CD4-positive, alpha-beta memory T cell (primary cell): Measurements from ENCODE around the gene PARD3B. TPM values are rescaled to one million over a fixed set of nuclear protein-coding genes. Genes with fewer than 3 reads are reported as not detected.

Experiments
- CTCF ChIA-PET: fragments of 350-600 bp; sonication (Branson Sonifier 250); formaldehyde crosslinking; loops from one replicate; lab custom pipeline; 2021; ENCODE audit warnings: inconsistent platforms; ENCODE audit not compliant: partially characterized antibody; lab: Charles Lee
- POLR2A ChIA-PET: fragments of 350-600 bp; sonication (Branson Sonifier 250); formaldehyde crosslinking; loops from one replicate; lab custom pipeline; 2021; ENCODE audit not compliant: partially characterized antibody; lab: Charles Lee
- DNase-seq, 5 donors: peaks; one replicate each; pipeline versions ENCODE4 v3.0.0 to v3.0.0-alpha.2; 2020 to 2022; ENCODE audit warnings: mixed read lengths in 1 of 5
- H3K27ac ChIP-seq: one replicate; pipeline ENCODE4 v1.7.0; 2013; ENCODE audit warnings: low read depth, low read length
- H3K27me3 ChIP-seq: 2 replicates; pipeline ENCODE4 v1.7.0; 2013; ENCODE audit warnings: mild to moderate bottlenecking, low read length, moderate library complexity; ENCODE audit not compliant: insufficient read depth
- H3K36me3 ChIP-seq: 2 replicates; pipeline ENCODE4 v1.7.0; 2013; ENCODE audit warnings: mild to moderate bottlenecking, low read length, moderate library complexity; ENCODE audit not compliant: insufficient read depth
- H3K4me1 ChIP-seq: 2 replicates; pipeline ENCODE4 v1.7.0; 2013; ENCODE audit warnings: mild to moderate bottlenecking, low read length, moderate library complexity; ENCODE audit not compliant: insufficient read depth
- H3K4me3 ChIP-seq, 2 donors: one replicate each; pipeline ENCODE4 v1.7.0; 2013; ENCODE audit warnings: low read length in 2 of 2, mild to moderate bottlenecking in 1 of 2
- H3K9me3 ChIP-seq, 2 donors: one replicate each; pipeline ENCODE4 v1.7.0; 2013; ENCODE audit warnings: low read length in 2 of 2, control low read depth in 1 of 2; ENCODE audit not compliant: control insufficient read depth in 1 of 2
- H3K27ac Mint-ChIP-seq, 7 donors: one replicate each; pipeline ENCODE4 v1.8.0; 2020 to 2021; ENCODE audit warnings: mixed read lengths in 7 of 7, mild to moderate bottlenecking in 6 of 7, inconsistent platforms in 3 of 7, moderate library complexity in 3 of 7
- H3K27me3 Mint-ChIP-seq, 2 donors: one replicate each; pipeline ENCODE4 v1.8.0; 2020 to 2021; ENCODE audit warnings: mixed read lengths in 2 of 2
- H3K36me3 Mint-ChIP-seq, 2 donors: one replicate each; pipeline ENCODE4 v1.8.0; 2020 to 2021; ENCODE audit warnings: mixed read lengths in 2 of 2, inconsistent platforms in 1 of 2, mild to moderate bottlenecking in 1 of 2
- H3K4me1 Mint-ChIP-seq, 4 donors: one replicate each; pipeline ENCODE4 v1.8.0; 2020 to 2021; ENCODE audit warnings: mixed read lengths in 4 of 4, mild to moderate bottlenecking in 1 of 4
- H3K4me3 Mint-ChIP-seq, 8 donors: one replicate each; pipeline ENCODE4 v1.8.0; 2020 to 2021; ENCODE audit warnings: mixed read lengths in 8 of 8, mild to moderate bottlenecking in 7 of 8, moderate library complexity in 6 of 8, inconsistent platforms in 3 of 8
- H3K9me3 Mint-ChIP-seq, 8 donors: one replicate each; pipeline ENCODE4 v1.8.0; 2020 to 2021; ENCODE audit warnings: mixed read lengths in 8 of 8, mild to moderate bottlenecking in 5 of 8, inconsistent platforms in 3 of 8, moderate library complexity in 1 of 8
- intact Hi-C: fragments of 100-400 bp; cut with micrococcal nuclease; formaldehyde crosslinking; loops from one replicate; pipeline ENCODE4 v1.15.1; 2023
- polyA plus RNA-seq, 2 donors: library from polyadenylated mRNA; unstranded; fragments of 300-500 nt; fragmentation: Illumina TruSeq; gene quantifications; one replicate each; pipeline ENCODE4 v1.2.3, GENCODE V29; 2021
- total RNA-seq, 2 experiments: library from RNA; stranded (reverse); gene quantifications; one replicate each; pipeline ENCODE4 v1.2.3, GENCODE V29; 2021

The PARD3B gene
- total and polyA plus RNA-seq, 4 experiments from 2014 or later: 0.44 to 1.3 (median 1.2) TPM; not detected in 1

DNA sequence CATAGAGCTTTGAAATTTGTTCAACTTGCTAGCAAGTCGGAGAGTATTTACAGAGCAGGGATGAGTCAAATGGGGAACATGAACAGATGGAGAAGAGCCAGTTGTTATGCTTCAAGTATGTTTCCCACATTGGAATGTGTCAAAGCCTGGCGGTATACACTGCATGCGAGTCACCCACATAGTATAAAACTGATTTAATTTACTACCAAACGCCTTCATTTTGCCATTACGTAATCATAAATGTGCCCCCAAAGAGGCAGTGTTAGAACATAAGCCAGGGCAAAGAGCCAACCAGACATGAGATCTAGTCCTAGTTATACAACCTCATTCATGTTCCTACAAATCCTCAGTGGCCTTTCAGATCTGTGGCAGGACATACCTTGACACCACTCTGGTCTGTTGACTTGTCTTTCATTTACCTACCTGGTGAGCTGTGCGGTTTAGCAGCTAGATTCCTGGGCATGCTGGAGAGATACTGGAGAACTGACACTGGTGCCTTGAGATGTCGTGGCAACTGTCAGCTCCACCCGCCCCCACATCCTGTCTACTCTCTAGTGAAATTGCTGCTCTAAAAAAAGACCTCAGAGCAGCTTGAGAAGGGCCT is 1115.3 kb downstream of the PARD3B start:
- peak overlapping the region in 3 of 8 donors; percentile 12 to 15 (median 15) for H3K4me3 Mint-ChIP-seq
- H3K9me3 Mint-ChIP-seq: peaks cover 0 to 2% (median 0%) of the 10 kb centered on the region in 8 donors
- H3K27ac Mint-ChIP-seq: peak overlapping the region in 2 of 7 donors; percentile 67 to 77
- DNase-seq: peak in 3 of 5 donors; percentile 15 to 25 (median 23)
- H3K9me3 ChIP-seq: no peaks in the 10 kb centered on the region
- peaks cover 6 to 21% (median 15%) of the 10 kb centered on the region in 4 donors for H3K4me1 Mint-ChIP-seq
- intact Hi-C loops: no loop called here
- H3K4me3 ChIP-seq: no peak overlapping the region
- CTCF ChIA-PET: interaction anchor here (1.2 to 4.9 kb wide), 2 partner anchors 9 to 18 kb away, joined by 3 to 15 read pairs; no protein-coding TSS in a partner anchor
- POLR2A ChIA-PET: no interaction called here
- peaks cover 9% of the 10 kb centered on the region for H3K4me1 ChIP-seq
- H3K27me3 Mint-ChIP-seq: peaks cover 2 to 4% of the 10 kb centered on the region in 2 donors
- no peak overlapping the region for H3K27ac ChIP-seq
- no peaks in the 10 kb centered on the region for H3K36me3 ChIP-seq
- no peaks in the 10 kb centered on the region for H3K27me3 ChIP-seq
- no peaks in the 10 kb centered on the region for H3K36me3 Mint-ChIP-seq

DNA sequence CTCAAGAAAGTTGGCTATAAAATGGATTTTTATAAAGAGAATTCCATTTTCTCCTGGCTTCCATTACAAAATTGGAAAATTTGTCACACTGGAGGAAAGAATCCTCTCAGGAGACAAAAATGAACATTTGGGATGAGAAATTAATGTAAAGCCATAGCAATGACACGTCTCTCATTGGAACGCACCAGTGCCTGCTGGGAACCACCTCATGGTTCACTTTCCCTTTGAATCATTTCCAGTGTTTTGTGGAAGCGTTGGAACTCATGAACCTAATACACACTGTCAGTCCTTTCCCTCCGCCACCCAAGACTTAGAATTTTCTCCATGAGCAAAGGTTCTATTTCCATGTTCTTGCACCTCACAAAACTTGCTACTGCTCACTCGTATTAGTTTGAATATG is 1116.0 kb downstream of the PARD3B start:
- ChIA-PET CTCF (interaction anchor here (4.9 kb wide), 1 partner anchor 17 kb away, joined by 15 read pairs; no protein-coding TSS in a partner anchor), POLR2A (no interaction called here)
- Mint-ChIP-seq H3K27me3 (peaks cover 2% of the 10 kb centered on the region in 2 donors), H3K36me3 (no peaks in the 10 kb centered on the region), H3K4me1 (peaks cover 7 to 21% (median 15%) of the 10 kb centered on the region in 4 donors), H3K27ac (peak overlapping the region in 2 of 7 donors; percentile 67 to 77), H3K9me3 (peaks cover 0 to 2% (median 0%) of the 10 kb centered on the region in 8 donors), H3K4me3 (no peak overlapping the region)
- H3K9me3 ChIP-seq: no peaks in the 10 kb centered on the region
- no peaks in the 10 kb centered on the region for H3K36me3 ChIP-seq
- no peak for DNase-seq
- no peaks in the 10 kb centered on the region for H3K27me3 ChIP-seq
- intact Hi-C loops: no loop called here
- H3K4me3 ChIP-seq: no peak overlapping the region
- peaks cover 9% of the 10 kb centered on the region for H3K4me1 ChIP-seq
- H3K27ac ChIP-seq: no peak overlapping the region

GRCh38 chr2:205662206-205662965 is 1117.1 kb downstream of the PARD3B start:
- DNase-seq: no peak
- Histone ChIP-seq H3K27me3 (no peaks in the 10 kb centered on the region), H3K36me3 (no peaks in the 10 kb centered on the region), H3K4me3 (no peak overlapping the region), H3K27ac (no peak overlapping the region), H3K9me3 (no peaks in the 10 kb centered on the region), H3K4me1 (peaks cover 9% of the 10 kb centered on the region)
- intact Hi-C loops: no loop called here
- no peaks in the 10 kb centered on the region for H3K36me3 Mint-ChIP-seq
- no peak overlapping the region for H3K27ac Mint-ChIP-seq
- ChIA-PET POLR2A (no interaction called here), CTCF (interaction anchor here (2.7 to 4.9 kb wide), 2 partner anchors 13 to 16 kb away, joined by 11 to 15 read pairs; no protein-coding TSS in a partner anchor)
- H3K27me3 Mint-ChIP-seq: peaks cover 2% of the 10 kb centered on the region in 2 donors
- H3K9me3 Mint-ChIP-seq: peaks cover 0 to 2% (median 0%) of the 10 kb centered on the region in 8 donors
- no peak overlapping the region for H3K4me3 Mint-ChIP-seq
- H3K4me1 Mint-ChIP-seq: peaks cover 8 to 21% (median 15%) of the 10 kb centered on the region in 4 donors

DNA sequence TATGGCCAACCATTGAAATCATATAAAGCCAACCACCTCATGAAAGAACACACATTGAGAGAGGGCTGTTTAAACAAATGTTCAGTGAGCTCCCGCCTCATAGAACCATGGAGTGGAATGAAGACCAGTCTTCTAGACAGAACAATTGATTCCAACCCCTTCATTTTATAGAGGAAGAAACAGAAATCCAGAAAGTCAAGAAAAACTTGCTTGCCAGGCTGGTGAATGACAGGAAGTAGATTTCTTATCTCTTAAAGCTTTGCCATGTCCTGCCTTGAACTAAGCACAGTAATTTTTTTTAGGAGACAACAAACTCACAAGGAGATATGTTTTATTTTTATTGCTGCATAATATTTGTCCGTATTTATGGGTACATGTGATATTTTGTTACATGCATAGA is 1120.5 kb downstream of the PARD3B start:
- Mint-ChIP-seq H3K4me1 (peaks cover 5 to 11% (median 7%) of the 10 kb centered on the region in 4 donors), H3K4me3 (no peak overlapping the region), H3K27me3 (peaks cover 0 to 11% of the 10 kb centered on the region in 2 donors), H3K36me3 (no peaks in the 10 kb centered on the region), H3K27ac (no peak overlapping the region), H3K9me3 (peaks cover 0 to 15% (median 3%) of the 10 kb centered on the region in 8 donors)
- no peak overlapping the region for H3K27ac ChIP-seq
- no peaks in the 10 kb centered on the region for H3K9me3 ChIP-seq
- H3K27me3 ChIP-seq: no peaks in the 10 kb centered on the region
- DNase-seq: no peak
- H3K36me3 ChIP-seq: no peaks in the 10 kb centered on the region
- H3K4me1 ChIP-seq: peaks cover 4% of the 10 kb centered on the region
- ChIA-PET POLR2A (no interaction called here), CTCF (interaction anchor here (1.4 kb wide), 1 partner anchor 9 kb away, joined by 6 read pairs; no protein-coding TSS in a partner anchor)
- intact Hi-C loops: no loop called here
- no peak overlapping the region for H3K4me3 ChIP-seq
